ENCODE results near the gene SV2A.

The SV2A gene

DNA sequence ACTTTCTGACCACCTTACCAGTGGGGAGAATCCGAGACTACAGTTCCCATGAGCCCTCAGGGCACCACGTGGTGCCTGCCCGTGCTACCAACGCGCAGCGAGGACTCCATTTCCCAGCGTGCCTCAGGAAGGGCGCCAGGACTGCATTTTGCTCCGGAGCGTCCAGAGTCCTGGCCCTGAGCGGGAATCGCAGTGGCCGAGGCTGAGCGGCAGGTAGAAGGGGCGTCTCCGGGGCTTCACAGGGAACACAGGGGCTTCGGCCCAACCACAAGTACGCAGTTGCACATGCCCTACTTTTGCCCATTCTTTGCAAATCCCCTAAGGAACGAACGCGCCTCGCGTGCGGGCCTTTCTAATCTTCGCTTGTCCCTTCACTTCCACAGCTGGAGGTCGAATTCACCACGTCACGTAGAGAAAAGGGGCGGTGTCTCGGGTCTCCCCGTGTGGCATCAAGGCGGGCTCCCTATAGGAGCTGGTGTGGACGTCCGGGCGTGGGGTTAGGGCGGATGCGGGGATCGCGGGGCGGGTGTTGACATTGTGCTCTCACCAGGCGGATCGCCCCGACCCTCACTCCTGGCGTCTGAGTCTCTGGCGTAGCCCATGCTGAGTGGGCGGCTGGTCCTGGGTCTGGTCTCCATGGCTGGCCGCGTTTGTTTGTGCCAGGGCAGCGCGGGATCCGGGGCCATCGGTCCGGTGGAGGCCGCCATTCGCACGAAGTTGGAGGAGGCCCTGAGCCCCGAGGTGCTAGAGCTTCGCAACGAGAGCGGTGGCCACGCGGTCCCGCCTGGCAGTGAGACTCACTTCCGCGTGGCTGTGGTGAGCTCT is 18.0 kb downstream of the SV2A start, which contains the start of gene BOLA1:
TSS of gene BOLA1 (plus strand) at position 109 of the 825 bp plus-strand sequence. CDS start at position 601, 492 bp downstream.
- TF ChIP-seq, protein P1, sequence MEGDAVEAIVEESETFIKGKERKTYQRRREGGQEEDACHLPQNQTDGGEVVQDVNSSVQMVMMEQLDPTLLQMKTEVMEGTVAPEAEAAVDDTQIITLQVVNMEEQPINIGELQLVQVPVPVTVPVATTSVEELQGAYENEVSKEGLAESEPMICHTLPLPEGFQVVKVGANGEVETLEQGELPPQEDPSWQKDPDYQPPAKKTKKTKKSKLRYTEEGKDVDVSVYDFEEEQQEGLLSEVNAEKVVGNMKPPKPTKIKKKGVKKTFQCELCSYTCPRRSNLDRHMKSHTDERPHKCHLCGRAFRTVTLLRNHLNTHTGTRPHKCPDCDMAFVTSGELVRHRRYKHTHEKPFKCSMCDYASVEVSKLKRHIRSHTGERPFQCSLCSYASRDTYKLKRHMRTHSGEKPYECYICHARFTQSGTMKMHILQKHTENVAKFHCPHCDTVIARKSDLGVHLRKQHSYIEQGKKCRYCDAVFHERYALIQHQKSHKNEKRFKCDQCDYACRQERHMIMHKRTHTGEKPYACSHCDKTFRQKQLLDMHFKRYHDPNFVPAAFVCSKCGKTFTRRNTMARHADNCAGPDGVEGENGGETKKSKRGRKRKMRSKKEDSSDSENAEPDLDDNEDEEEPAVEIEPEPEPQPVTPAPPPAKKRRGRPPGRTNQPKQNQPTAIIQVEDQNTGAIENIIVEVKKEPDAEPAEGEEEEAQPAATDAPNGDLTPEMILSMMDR (IDR thresholded peaks at IDR 0.05; ENCODE audit: low read length) = no peak
- TF ChIP-seq EZH2phosphoT487 (IDR thresholded peaks at IDR 0.05; ENCODE audit: low read length) = no peak
- TF ChIP-seq EZH2 (optimal IDR thresholded peaks at IDR 0.05; ENCODE audit: low read depth, low read length) = no peak
- H3F3A ChIP-seq (ENCODE audit: insufficient read depth, low read length) = peaks cover 7% of the 10 kb centered on the region
- H3K27me3 ChIP-seq (replicated peaks; ENCODE audit: insufficient read depth, low read length) = no peaks in the 10 kb centered on the region
- H3K4me3 ChIP-seq (ENCODE audit: low read length) = peak within 1 kb of the TSS; percentile 65
- H3K79me2 ChIP-seq (ENCODE audit: low read length) = peaks cover 4% of the 10 kb centered on the region; the same call in 1 of the 2 replicates
- H3K4me2 ChIP-seq (ENCODE audit: low read depth, low read length) = peak within 1 kb of the TSS; percentile 75
- H3K27ac ChIP-seq (ENCODE audit: low read length) = peak within 1 kb of the TSS; percentile 11; the same call in 1 of the 2 replicates
- H3K36me3 ChIP-seq (replicated peaks; ENCODE audit: insufficient read depth, low read length) = no peaks in the 10 kb centered on the region
- no peaks in the 10 kb centered on the region for H4K20me1 ChIP-seq (ENCODE audit: insufficient read depth, low read length)
- peak within 1 kb of the TSS; percentile 86 for H2AFZ ChIP-seq (ENCODE audit: low read length)
- no peaks in the 10 kb centered on the region for H3K9me3 ChIP-seq (replicated peaks; ENCODE audit: insufficient read depth, low read length)
- H3K9me2 ChIP-seq (replicated peaks; ENCODE audit: insufficient read depth, low read length) = no peaks in the 10 kb centered on the region
- peak; percentile 96 for DNase-seq
- H3K9ac ChIP-seq (ENCODE audit: low read length) = peak within 1 kb of the TSS; percentile 67
- H3K4me1 ChIP-seq (ENCODE audit: low read length) = peaks cover 6% of the 10 kb centered on the region; the same call in 1 of the 2 replicates

DNA sequence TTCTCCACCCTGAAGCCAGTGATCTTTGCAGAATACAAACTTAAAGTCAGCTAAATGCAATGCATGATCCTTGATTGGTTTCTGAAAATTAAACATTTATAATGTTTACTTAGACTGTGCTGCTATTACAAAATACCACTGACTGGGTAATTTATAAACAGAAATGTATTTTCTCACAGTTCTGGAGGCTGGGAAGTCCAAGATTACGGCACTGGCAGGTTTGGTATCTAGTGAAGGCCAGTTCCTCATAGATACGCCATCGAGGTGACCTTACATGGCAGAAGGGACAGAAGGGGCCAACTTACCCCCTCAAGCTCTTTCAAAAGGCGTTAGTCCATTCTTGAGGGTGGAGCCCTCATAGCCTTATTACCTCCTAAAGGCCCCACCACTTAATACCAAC is 21.1 kb downstream of the SV2A start:
- Histone ChIP-seq H2AFZ (ENCODE audit: low read length) (no peak overlapping the region), H3K9ac (ENCODE audit: low read length) (no peak overlapping the region), H3K4me2 (ENCODE audit: low read depth, low read length) (no peak overlapping the region), H3K9me3 (replicated peaks; ENCODE audit: insufficient read depth, low read length) (no peaks in the 10 kb centered on the region), H3K36me3 (replicated peaks; ENCODE audit: insufficient read depth, low read length) (no peaks in the 10 kb centered on the region), H3K27me3 (replicated peaks; ENCODE audit: insufficient read depth, low read length) (no peaks in the 10 kb centered on the region), H3K4me3 (ENCODE audit: low read length) (no peak overlapping the region), H3K4me1 (ENCODE audit: low read length) (peaks cover 6% of the 10 kb centered on the region; the same call in 1 of the 2 replicates), H3K27ac (ENCODE audit: low read length) (no peak overlapping the region), H3K9me2 (replicated peaks; ENCODE audit: insufficient read depth, low read length) (no peaks in the 10 kb centered on the region), H4K20me1 (ENCODE audit: insufficient read depth, low read length) (no peaks in the 10 kb centered on the region), H3K79me2 (ENCODE audit: low read length) (peaks cover 4% of the 10 kb centered on the region; the same call in 1 of the 2 replicates), H3F3A (ENCODE audit: insufficient read depth, low read length) (peaks cover 7% of the 10 kb centered on the region)
- TF ChIP-seq EZH2 (optimal IDR thresholded peaks at IDR 0.05; ENCODE audit: low read depth, low read length) (no peak), EZH2phosphoT487 (IDR thresholded peaks at IDR 0.05; ENCODE audit: low read length) (no peak)
- TF ChIP-seq, protein P1 (IDR thresholded peaks at IDR 0.05; ENCODE audit: low read length) = no peak
- DNase-seq = no peak

DNA sequence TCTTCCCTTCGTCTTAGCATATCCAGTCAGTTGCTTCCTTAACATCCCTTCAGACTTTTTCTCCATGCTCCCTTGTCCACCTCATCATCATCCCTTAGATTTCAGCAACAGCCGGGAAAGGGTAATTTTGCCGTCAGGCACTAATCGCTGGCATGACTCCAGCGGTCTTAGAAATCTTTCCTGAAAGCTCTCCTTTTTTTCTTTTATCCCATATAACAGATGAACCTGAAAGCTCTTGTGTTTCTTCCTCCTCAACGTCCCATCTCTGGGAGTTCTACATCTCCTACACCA is 28.7 kb downstream of the SV2A start:
- peak overlapping the region; percentile 86 for H3K9ac ChIP-seq (ENCODE audit: low read length)
- peak overlapping the region; percentile 64 for H3K4me3 ChIP-seq (ENCODE audit: low read length)

More for the DNA sequence above, 28.7 kb downstream of the SV2A start:
- peak overlapping the region; percentile 54 for H2AFZ ChIP-seq (ENCODE audit: low read length)
- no peaks in the 10 kb centered on the region for H3K27me3 ChIP-seq (replicated peaks; ENCODE audit: insufficient read depth, low read length)
- no peak for DNase-seq
- peaks cover 14% of the 10 kb centered on the region for H3K4me1 ChIP-seq (ENCODE audit: low read length)
- H3K36me3 ChIP-seq (replicated peaks; ENCODE audit: insufficient read depth, low read length) = no peaks in the 10 kb centered on the region
- H3F3A ChIP-seq (ENCODE audit: insufficient read depth, low read length) = peaks cover 53% of the 10 kb centered on the region
- no peaks in the 10 kb centered on the region for H4K20me1 ChIP-seq (ENCODE audit: insufficient read depth, low read length)
- H3K4me2 ChIP-seq (ENCODE audit: low read depth, low read length) = peak overlapping the region; percentile 80
- no peaks in the 10 kb centered on the region for H3K9me3 ChIP-seq (replicated peaks; ENCODE audit: insufficient read depth, low read length)
- TF ChIP-seq, protein P1 (IDR thresholded peaks at IDR 0.05; ENCODE audit: low read length) = no peak
- TF ChIP-seq EZH2 (optimal IDR thresholded peaks at IDR 0.05; ENCODE audit: low read depth, low read length) (no peak), EZH2phosphoT487 (IDR thresholded peaks at IDR 0.05; ENCODE audit: low read length) (no peak)
- peak overlapping the region; percentile 92 for H3K27ac ChIP-seq (ENCODE audit: low read length)
- H3K79me2 ChIP-seq (ENCODE audit: low read length) = no peaks in the 10 kb centered on the region
- H3K9me2 ChIP-seq (replicated peaks; ENCODE audit: insufficient read depth, low read length) = no peaks in the 10 kb centered on the region

All from MM.1S (cell line).